Glutamatergic neuron (in vitro differentiated cells): ENCODE data around the gene UBL4A. TPM values are rescaled to one million over a fixed set of nuclear protein-coding genes. Genes with fewer than 3 reads are reported as not detected.

ENCODE experiments used
- DNase-seq: peaks from one replicate; pipeline ENCODE4 v3.0.0; 2022
- H3K27ac Mint-ChIP-seq: one replicate; pipeline ENCODE4 v1.8.0; 2020; ENCODE audit warnings: mild to moderate bottlenecking, mixed read lengths, inconsistent platforms; ENCODE audit not compliant: unreplicated experiment
- H3K27me3 Mint-ChIP-seq: one replicate; pipeline ENCODE4 v1.8.0; 2020; ENCODE audit warnings: mild to moderate bottlenecking, moderate library complexity, mixed read lengths, inconsistent platforms; ENCODE audit not compliant: unreplicated experiment
- H3K36me3 Mint-ChIP-seq: one replicate; pipeline ENCODE4 v1.8.0; 2020; ENCODE audit warnings: mild to moderate bottlenecking, mixed read lengths, inconsistent platforms; ENCODE audit not compliant: unreplicated experiment
- H3K4me1 Mint-ChIP-seq: one replicate; pipeline ENCODE4 v1.8.0; 2020; ENCODE audit warnings: mild to moderate bottlenecking, low read depth, mixed read lengths, inconsistent platforms; ENCODE audit not compliant: unreplicated experiment
- H3K4me3 Mint-ChIP-seq: one replicate; pipeline ENCODE4 v1.8.0; 2020; ENCODE audit warnings: mild to moderate bottlenecking, mixed read lengths, inconsistent platforms; ENCODE audit not compliant: unreplicated experiment
- H3K9me3 Mint-ChIP-seq: one replicate; pipeline ENCODE4 v1.8.0; 2020; ENCODE audit warnings: mild to moderate bottlenecking, moderate library complexity, mixed read lengths, inconsistent platforms; ENCODE audit not compliant: unreplicated experiment
- CTCF ChIP-seq: fragments of 200-600 bp; sonication (generic); IDR thresholded peaks from one replicate; pipeline ENCODE4 v1.5.0; 2021; ENCODE audit not compliant: partially characterized antibody, unreplicated experiment
- total RNA-seq: library from RNA; stranded (reverse); fragmentation: NEBNext Ultra II Directional; extraction: Animal tissue kit (Norgen Biotek cat#: 25700); gene quantifications from one replicate; pipeline ENCODE4 v1.2.1, GENCODE V29; 2021; ENCODE audit not compliant: unreplicated experiment

Gene UBL4A
- total RNA-seq, 1 donor from 2014 or later = 28.4 TPM

GRCh38 chrX:154470914-154471568 is 15.4 kb downstream of the UBL4A start:
- Mint-ChIP-seq H3K36me3 (no peaks in the 10 kb centered on the region), H3K27me3 (peaks cover under 1% of the 10 kb centered on the region), H3K27ac (no peak overlapping the region), H3K9me3 (peaks cover 1% of the 10 kb centered on the region), H3K4me3 (no peak overlapping the region), H3K4me1 (peaks cover 3% of the 10 kb centered on the region)
- DNase-seq = no peak
- TF ChIP-seq CTCF = no peak

- peaks cover 2% of the 10 kb centered on the region for H3K27me3 Mint-ChIP-seq
- peaks cover under 1% of the 10 kb centered on the region for H3K4me1 Mint-ChIP-seq
- H3K4me3 Mint-ChIP-seq = no peak overlapping the region
- no peak for TF ChIP-seq CTCF
- peaks cover 1% of the 10 kb centered on the region for H3K9me3 Mint-ChIP-seq
- no peak for DNase-seq
- no peaks in the 10 kb centered on the region for H3K36me3 Mint-ChIP-seq
- H3K27ac Mint-ChIP-seq = no peak overlapping the region
Measured at GRCh38 chrX:154470434-154470833, 16.0 kb downstream of the UBL4A start.

DNA sequence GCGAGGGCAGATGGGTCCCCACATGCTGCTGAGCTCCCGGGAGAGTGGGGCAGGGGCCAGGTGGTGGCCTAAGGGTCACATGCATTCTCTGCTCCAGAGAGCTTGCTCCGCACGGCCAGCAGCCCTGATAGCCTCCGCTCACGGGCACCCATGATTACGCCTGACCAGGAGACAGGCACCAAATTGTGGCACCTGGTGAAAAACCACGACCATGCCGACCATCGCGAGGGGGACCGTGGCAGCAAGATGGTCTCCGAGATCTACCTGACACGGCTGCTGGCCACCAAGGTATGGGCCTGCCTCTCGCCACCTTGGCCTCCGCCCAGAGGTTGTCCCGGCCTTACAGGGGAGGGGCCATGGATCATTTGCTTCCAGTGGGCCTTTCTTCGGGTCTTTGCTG is 16.5 kb downstream of the UBL4A start:
- no peak overlapping the region for H3K4me3 Mint-ChIP-seq

GRCh38 chrX:154469114-154469513 is 17.3 kb downstream of the UBL4A start:
- H3K36me3 Mint-ChIP-seq = no peaks in the 10 kb centered on the region
- H3K9me3 Mint-ChIP-seq = peaks cover 1% of the 10 kb centered on the region
- H3K27me3 Mint-ChIP-seq = peaks cover 2% of the 10 kb centered on the region
- H3K27ac Mint-ChIP-seq = no peak overlapping the region
- DNase-seq = no peak
- no peak for TF ChIP-seq CTCF
- H3K4me1 Mint-ChIP-seq = no peaks in the 10 kb centered on the region
- H3K4me3 Mint-ChIP-seq = no peak overlapping the region

More for the DNA sequence above, 16.5 kb downstream of the UBL4A start:
- DNase-seq = no peak
- TF ChIP-seq CTCF = no peak
- H3K27me3 Mint-ChIP-seq = peaks cover 2% of the 10 kb centered on the region
- H3K4me1 Mint-ChIP-seq = no peaks in the 10 kb centered on the region
- no peak overlapping the region for H3K27ac Mint-ChIP-seq
- H3K9me3 Mint-ChIP-seq = peaks cover 1% of the 10 kb centered on the region
- H3K36me3 Mint-ChIP-seq = no peaks in the 10 kb centered on the region

DNA sequence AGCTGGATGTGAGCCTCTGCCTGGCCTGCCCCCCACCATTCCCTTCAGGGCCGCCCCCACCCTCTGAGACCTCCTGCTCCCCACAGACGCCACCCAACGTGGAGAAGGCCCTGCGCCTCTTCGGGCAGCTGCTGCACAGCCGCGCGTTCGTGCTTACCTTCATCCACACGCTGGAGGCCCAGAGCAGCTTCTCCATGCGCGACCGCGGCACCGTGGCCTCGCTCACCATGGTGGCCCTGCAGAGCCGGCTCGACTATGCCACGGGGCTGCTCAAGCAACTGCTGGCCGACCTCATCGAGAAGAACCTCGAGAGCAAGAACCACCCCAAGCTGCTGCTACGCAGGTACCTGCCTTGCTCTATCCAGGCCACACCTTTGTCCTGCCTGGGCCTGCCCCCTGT is 18.2 kb downstream of the UBL4A start:
- no peaks in the 10 kb centered on the region for H3K4me1 Mint-ChIP-seq
- peaks cover 1% of the 10 kb centered on the region for H3K9me3 Mint-ChIP-seq
- no peak for TF ChIP-seq CTCF
- no peak for DNase-seq
- H3K27ac Mint-ChIP-seq = no peak overlapping the region
- peaks cover 2% of the 10 kb centered on the region for H3K27me3 Mint-ChIP-seq
- H3K36me3 Mint-ChIP-seq = no peaks in the 10 kb centered on the region
- H3K4me3 Mint-ChIP-seq = no peak overlapping the region
